ENCODE measurements around the gene PHF5A.

- TF ChIP-seq, protein P1, sequence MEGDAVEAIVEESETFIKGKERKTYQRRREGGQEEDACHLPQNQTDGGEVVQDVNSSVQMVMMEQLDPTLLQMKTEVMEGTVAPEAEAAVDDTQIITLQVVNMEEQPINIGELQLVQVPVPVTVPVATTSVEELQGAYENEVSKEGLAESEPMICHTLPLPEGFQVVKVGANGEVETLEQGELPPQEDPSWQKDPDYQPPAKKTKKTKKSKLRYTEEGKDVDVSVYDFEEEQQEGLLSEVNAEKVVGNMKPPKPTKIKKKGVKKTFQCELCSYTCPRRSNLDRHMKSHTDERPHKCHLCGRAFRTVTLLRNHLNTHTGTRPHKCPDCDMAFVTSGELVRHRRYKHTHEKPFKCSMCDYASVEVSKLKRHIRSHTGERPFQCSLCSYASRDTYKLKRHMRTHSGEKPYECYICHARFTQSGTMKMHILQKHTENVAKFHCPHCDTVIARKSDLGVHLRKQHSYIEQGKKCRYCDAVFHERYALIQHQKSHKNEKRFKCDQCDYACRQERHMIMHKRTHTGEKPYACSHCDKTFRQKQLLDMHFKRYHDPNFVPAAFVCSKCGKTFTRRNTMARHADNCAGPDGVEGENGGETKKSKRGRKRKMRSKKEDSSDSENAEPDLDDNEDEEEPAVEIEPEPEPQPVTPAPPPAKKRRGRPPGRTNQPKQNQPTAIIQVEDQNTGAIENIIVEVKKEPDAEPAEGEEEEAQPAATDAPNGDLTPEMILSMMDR (IDR thresholded peaks at IDR 0.05; ENCODE audit: low read length): no peak
- TF ChIP-seq EZH2 (IDR thresholded peaks at IDR 0.05; ENCODE audit: borderline replicate concordance, low read length): no peak
Measured at GRCh38 chr22:41446057-41446501, 22.4 kb downstream of the PHF5A start.
